ENCODE data around the gene SLC24A3.

DNA sequence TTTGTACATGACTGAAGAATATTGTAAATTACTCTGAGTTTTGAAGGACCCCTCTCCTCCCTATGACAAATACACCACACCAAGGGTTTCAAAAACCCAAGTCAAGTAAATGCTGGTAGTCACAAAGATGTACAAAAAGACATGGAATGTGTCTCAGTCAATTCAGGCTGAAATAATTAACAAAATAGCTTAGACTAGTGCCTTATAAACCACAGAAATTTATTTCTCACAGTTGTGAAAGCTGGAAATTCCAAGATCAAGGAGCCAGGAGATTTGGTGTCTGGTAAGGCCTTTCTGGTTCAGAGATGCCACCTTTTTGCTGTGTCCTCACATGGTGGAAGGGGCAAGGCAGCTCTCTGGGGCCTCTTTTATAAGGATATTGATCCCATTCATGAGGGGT is 343.3 kb downstream of the SLC24A3 start:
- TF ChIP-seq, protein P1, sequence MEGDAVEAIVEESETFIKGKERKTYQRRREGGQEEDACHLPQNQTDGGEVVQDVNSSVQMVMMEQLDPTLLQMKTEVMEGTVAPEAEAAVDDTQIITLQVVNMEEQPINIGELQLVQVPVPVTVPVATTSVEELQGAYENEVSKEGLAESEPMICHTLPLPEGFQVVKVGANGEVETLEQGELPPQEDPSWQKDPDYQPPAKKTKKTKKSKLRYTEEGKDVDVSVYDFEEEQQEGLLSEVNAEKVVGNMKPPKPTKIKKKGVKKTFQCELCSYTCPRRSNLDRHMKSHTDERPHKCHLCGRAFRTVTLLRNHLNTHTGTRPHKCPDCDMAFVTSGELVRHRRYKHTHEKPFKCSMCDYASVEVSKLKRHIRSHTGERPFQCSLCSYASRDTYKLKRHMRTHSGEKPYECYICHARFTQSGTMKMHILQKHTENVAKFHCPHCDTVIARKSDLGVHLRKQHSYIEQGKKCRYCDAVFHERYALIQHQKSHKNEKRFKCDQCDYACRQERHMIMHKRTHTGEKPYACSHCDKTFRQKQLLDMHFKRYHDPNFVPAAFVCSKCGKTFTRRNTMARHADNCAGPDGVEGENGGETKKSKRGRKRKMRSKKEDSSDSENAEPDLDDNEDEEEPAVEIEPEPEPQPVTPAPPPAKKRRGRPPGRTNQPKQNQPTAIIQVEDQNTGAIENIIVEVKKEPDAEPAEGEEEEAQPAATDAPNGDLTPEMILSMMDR (conservative IDR thresholded peaks at IDR 0.05): no peak
- no peak for TF ChIP-seq EZH2 (IDR thresholded peaks at IDR 0.05; ENCODE audit: low read depth)

Measured in PC-9 (cell line).